GM18907 (cell line): ENCODE measurements around the gene ADGRL3.

Source experiments
- ATAC-seq: cut with Tn5 transposase; IDR thresholded peaks from one replicate; pipeline ENCODE4 v1.9.1; 2021; ENCODE audit warnings: mild to moderate bottlenecking, moderate library complexity; ENCODE audit not compliant: unreplicated experiment

ADGRL3 gene

DNA sequence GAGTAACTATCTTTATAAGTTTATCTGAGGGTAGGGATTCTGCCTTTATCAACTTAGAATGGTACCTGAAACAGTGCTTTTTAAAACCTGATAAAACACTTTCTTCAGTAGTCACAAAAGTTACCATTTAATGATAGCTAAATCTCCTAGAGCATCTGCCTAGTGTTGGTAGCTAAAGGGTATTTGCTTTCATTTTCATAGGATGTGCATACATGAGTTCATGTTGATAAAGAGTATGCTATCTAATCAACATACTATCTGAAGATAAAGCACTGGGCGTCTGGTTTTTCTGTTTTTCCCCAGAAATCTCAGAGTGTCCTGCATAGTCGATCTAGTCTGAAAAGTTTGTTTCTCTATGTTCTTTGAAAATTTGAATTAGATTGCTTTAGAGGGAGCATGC is 75.1 kb downstream of the ADGRL3 start:
- no peak for ATAC-seq

DNA sequence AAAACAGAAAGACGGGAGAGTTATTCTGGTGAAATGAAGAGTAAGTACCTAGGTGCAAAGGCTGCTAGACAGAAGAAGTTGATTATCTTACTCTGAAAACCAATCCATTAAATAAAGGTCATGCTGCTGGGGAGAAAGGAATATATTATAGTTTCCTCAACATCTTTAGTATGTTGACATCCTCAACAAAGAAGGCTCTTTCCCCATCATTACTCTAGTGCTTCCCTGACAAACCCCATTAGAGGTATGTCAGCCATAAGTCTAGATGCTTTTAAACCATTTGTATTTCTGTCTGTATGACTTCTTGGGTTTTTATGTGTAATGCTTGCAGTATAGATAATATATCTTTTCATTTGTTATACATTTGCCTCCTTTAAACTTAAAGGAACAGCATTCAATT is 75.9 kb downstream of the ADGRL3 start:
- ATAC-seq = no peak

- no peak for ATAC-seq
These were observed 77.9 kb downstream of the ADGRL3 start for GRCh38 chr4:61277785-61278760.

DNA sequence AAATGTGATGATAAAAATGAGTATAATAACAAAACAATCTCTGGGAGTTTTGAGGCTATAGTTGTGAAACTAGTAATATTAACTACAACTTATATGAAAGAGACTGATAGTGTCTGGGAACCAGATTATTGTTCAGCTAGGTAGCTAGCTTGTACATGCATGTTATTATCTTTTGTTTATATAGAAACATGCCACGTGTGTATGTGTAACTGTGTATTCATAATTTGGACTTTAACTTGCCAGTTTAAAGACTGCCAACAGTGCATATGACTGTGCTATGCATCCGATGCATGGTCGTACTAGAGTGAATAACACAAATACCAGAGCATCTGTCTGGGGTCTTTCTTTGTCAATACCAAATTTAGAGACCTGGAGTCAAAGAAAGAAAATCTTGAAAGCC is 92.2 kb downstream of the ADGRL3 start:
- no peak for ATAC-seq

DNA sequence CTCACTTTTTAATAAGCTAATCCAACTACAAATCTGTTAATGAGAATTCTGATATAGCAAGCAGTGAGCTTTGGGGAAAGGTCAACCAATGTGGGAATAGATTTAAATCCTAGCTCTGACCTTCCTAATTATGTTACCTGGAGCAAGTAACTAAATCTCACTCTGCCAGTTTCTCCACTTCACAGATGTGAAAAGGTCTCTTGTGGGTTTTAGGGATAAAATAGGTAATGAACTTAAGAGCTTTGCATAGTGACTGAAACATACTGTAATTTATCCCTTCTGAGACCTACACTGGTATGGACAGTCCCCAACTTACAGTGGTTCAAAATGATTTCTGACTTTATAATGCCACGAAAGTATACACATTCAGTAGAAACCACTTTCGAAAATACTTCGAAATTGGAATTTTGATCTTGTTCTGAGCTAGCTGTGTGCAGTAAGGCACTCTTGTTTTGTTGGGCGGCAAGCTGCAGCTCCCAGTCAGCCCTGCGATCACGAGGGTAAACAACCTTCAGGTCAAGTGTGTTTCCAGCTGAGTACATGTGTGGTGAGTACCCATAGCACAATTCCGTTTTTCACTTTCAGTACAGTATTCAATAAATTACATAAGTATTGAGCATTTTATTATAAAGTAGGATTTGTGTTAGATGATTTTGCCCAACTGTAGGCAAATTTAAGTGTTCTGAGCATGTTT is 93.7 kb downstream of the ADGRL3 start:
- ATAC-seq = no peak

GRCh38 chr4:61294936-61295335 is 94.8 kb downstream of the ADGRL3 start:
- no peak for ATAC-seq

DNA sequence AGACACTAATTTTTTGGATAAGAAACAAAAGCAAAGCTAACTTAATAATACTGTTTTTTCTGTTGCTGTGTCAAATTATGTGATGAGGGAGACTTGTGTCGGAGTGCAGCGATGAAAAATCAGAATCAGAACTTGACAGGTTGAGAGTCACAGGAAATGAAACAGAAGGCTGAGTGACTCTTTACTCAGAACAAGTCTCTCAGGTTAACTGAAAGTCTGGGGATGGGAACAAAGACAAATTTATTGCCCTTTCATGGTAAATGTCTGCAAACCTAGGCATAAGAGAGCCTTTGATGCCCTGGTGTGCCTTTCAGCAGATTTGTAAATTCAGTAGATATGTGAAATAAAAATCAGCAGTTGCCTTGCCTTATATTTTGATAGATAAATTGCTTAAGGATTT is 96.0 kb downstream of the ADGRL3 start:
- ATAC-seq = no peak

- ATAC-seq = no peak
These were observed 98.1 kb downstream of the ADGRL3 start for GRCh38 chr4:61298178-61298740.

DNA sequence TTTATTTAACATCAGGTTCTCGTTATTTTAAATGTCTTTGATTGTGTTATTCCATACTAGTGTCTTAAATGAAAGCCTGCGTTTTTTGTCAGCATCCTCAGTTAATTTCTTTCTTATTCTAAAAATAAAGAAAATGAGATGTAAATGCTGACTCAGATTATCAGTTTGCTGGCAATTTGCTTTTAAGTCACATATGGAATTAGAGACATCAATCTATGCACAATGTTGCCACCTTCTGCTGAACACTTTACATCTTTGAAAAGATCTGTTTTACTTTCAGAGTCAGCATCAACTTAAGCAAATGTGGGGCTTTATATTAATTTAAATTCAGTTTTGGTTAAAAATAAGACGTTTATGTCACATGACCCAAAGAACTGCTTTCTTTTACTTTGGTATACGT is 99.2 kb downstream of the ADGRL3 start:
- ATAC-seq = no peak

GRCh38 chr4:61300266-61300844 is 100.2 kb downstream of the ADGRL3 start:
- ATAC-seq = no peak

GRCh38 chr4:61301271-61301670 is 101.1 kb downstream of the ADGRL3 start:
- ATAC-seq = no peak

DNA sequence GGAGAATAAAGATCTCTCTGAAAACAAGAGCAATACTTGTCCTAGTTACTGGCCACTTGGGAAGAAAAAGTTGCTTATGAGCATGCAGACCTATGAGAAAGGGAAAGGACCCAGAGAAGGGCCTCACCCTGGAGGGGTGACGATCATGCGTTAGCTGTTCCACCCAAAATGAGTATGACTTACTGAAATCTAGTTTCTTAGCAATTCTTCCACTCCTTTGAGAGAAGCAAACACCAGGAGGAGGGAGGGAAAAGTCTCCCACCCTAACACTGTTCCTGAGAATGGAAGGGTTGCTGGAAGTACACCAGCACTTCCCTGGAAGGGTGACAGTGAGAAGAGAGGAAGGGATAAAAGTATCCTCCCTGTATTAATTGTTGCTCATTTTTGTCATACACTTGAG is 107.9 kb downstream of the ADGRL3 start:
- ATAC-seq = no peak

GRCh38 chr4:61309616-61310015 is 109.5 kb downstream of the ADGRL3 start:
- ATAC-seq = no peak

GRCh38 chr4:61312526-61312925 is 112.4 kb downstream of the ADGRL3 start:
- no peak for ATAC-seq

DNA sequence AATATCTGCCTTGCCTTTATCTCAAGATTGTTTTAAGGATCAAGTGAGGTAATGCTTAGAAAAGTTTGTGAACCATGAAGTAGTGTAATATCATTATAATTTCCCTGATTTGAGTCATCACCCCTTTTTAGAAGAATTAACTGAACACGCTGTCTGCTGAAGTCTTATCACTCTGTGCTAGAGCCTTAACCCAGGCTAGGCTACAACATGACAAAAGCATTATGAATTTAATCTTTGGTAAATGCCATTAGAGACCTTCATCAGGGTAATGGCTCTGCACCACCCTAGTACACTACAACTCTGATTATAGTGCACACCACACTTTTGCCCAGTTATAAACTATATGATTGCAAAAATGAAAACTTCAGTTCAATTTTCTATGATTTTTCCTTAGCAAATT is 118.3 kb downstream of the ADGRL3 start:
- ATAC-seq = no peak

- ATAC-seq = no peak
These were observed 119.0 kb downstream of the ADGRL3 start for GRCh38 chr4:61319156-61319555.

DNA sequence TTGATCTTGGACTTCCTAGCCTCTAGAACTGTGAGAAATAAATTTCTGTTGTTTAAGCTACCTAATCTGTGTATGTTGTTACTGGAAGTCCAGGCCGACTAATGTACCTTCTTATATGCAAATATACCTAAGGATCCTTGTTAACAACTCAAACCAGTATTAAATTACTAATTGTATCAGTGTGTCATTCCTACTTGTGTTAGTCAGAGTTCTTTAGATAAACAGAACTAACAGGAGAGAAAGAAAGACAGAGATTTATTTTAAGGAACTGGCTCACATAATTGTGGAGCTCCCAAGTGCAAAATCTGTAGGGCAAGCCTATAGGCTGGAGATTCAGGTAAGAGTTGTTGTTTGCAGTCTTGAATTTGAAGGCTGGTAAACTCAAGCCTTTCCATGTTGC is 120.0 kb downstream of the ADGRL3 start:
- no peak for ATAC-seq

DNA sequence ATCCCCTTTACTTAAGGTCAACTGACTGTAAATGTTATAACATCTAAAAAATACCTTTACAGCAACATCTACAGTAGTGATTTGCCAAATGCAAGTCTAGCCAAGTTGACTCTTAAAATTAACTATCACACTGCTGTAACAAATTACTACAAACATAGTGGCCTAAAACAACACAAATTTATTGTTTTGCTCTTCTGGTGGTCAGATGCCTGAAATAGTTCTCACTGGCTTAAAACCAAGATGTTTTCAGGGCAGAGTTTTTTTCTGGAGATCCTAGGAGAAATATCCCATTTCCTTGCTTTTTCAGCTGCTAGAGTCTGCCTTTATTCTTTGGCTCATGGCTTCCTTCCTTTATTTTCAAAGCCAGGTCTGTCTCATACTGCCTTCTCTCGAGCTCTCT is 120.5 kb downstream of the ADGRL3 start:
- ATAC-seq = no peak

DNA sequence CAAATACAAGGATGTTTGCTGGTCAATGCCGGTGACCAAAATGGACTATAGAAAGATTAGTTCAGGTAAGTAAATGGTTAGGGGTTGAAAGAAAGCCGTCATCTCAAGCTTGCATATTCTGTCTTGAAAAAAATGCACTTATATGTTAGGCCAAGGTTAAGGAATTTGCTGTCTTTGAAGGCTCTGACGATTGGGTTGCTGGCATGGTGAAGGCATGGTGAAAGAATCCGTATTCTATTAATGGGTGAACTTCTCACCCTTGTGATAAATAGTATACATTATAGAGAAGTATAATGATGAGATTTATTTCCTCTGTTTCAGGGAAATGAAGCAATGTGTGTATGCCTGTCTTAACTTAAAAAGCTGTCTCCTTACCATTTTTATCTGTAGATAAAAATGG is 132.6 kb downstream of the ADGRL3 start:
- no peak for ATAC-seq

DNA sequence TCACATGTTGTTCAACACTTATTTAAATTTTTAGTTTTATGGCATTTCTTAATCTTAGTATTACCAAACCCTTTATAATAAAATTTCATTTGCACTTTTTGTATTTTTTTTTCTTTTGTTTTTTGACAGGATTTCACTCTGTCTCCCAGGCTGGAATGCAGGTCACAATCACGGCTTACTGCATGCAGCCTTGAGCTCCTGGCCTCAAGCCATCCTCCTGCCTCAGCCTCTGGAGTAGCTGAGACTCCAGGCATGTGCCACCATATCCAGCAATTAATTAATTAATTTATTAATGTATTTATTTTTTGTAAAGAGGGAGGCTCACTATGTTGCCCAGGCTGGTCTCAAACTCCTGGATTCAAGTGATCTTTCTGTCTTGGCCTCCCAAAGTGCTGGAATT is 133.4 kb downstream of the ADGRL3 start:
- no peak for ATAC-seq

DNA sequence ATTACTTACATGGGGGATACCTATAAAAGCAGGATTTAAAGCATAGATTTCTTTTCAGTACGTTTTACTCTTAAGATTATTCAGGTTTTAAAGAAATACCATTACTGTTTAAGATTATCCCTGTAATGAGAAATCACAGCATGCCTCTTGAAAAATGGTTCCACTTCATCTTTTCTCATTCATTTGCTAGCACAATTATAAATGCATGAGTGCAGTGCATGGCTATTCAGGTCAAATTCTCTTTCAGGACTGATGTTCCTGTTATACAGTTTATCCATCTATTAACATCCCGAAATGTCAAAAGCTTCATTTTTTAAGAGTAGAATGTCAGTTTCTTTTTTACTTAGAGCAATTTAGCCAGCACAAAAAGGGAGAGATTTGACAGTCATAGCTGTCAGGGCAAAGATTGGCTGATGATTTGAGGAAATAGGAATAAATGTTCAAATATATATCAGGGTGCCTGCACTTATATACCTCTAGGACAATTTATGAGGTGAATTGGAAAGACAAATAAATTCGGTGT is 135.2 kb downstream of the ADGRL3 start:
- ATAC-seq = no peak
